ENCODE results near the gene GTSE1. TPM values are rescaled to one million over a fixed set of nuclear protein-coding genes. Genes with fewer than 3 reads are reported as not detected.

GTSE1 gene
- total RNA-seq, 1 experiment from 2014 or later: 88.1 TPM

- H3K27ac ChIP-seq (ENCODE audit: low read depth, low read length, poor library complexity, severe bottlenecking): no peak overlapping the region
- ChIA-PET POLR2A (ENCODE audit: low non-redundant PET) (no interaction called here), CTCF (interaction anchor here (1.0 to 1.6 kb wide), 2 partner anchors 12 to 186 kb away, joined by 3 to 4 read pairs; no protein-coding TSS in a partner anchor)
- TF ChIP-seq CTCF (conservative IDR thresholded peaks at IDR 0.05; ENCODE audit: low read depth, low read length) (no peak), EZH2 (IDR thresholded peaks at IDR 0.05; ENCODE audit: borderline replicate concordance, low read depth, low read length, poor library complexity, severe bottlenecking) (no peak)
- H3K27me3 ChIP-seq (replicated peaks; ENCODE audit: insufficient read depth, low read depth, low read length, poor library complexity): no peaks in the 10 kb centered on the region
- no peaks in the 10 kb centered on the region for H3K9me3 ChIP-seq (ENCODE audit: low read depth, low read length, poor library complexity, severe bottlenecking)
- no TSS peak for BruUV-seq (replicated peaks)
- H3K4me1 ChIP-seq (ENCODE audit: insufficient read depth, low read length, poor library complexity, severe bottlenecking): peaks cover 12% of the 10 kb centered on the region
- no peak overlapping the region for H3K4me3 ChIP-seq (ENCODE audit: low read depth, low read length, poor library complexity, severe bottlenecking)
- intact Hi-C loops (cut with micrococcal nuclease; ENCODE audit: unreplicated experiment): loop anchor here (1.0 kb wide), 1 partner anchor 186 kb away; no protein-coding TSS in a partner anchor
- peaks cover 26% of the 10 kb centered on the region for H3K36me3 ChIP-seq (ENCODE audit: insufficient read depth, low read length, poor library complexity, severe bottlenecking)
- DNase-seq (ENCODE audit: low spot score): no peak
Observed at GRCh38 chr22:46355996-46356471, 59.4 kb downstream of the GTSE1 start.

GRCh38 chr22:46356496-46357480, 60.1 kb downstream of the GTSE1 start:
- CTCF ChIA-PET: interaction anchor here (0.8 to 1.6 kb wide), 2 partner anchors 11 to 185 kb away, joined by 3 to 4 read pairs; no protein-coding TSS in a partner anchor
- intact Hi-C loops (cut with micrococcal nuclease; ENCODE audit: unreplicated experiment): no loop called here

More at GRCh38 chr22:46356496-46357480, 60.1 kb downstream of the GTSE1 start:
- Histone ChIP-seq H3K4me3 (ENCODE audit: low read depth, low read length, poor library complexity, severe bottlenecking) (no peak overlapping the region), H3K36me3 (ENCODE audit: insufficient read depth, low read length, poor library complexity, severe bottlenecking) (peaks cover 21% of the 10 kb centered on the region), H3K27me3 (replicated peaks; ENCODE audit: insufficient read depth, low read depth, low read length, poor library complexity) (no peaks in the 10 kb centered on the region), H3K27ac (ENCODE audit: low read depth, low read length, poor library complexity, severe bottlenecking) (no peak overlapping the region), H3K4me1 (ENCODE audit: insufficient read depth, low read length, poor library complexity, severe bottlenecking) (peaks cover 12% of the 10 kb centered on the region), H3K9me3 (ENCODE audit: low read depth, low read length, poor library complexity, severe bottlenecking) (no peaks in the 10 kb centered on the region)
- POLR2A ChIA-PET (ENCODE audit: low non-redundant PET): no interaction called here
- TF ChIP-seq EZH2 (IDR thresholded peaks at IDR 0.05; ENCODE audit: borderline replicate concordance, low read depth, low read length, poor library complexity, severe bottlenecking) (no peak), CTCF (conservative IDR thresholded peaks at IDR 0.05; ENCODE audit: low read depth, low read length) (no peak)
- no TSS peak for BruUV-seq (replicated peaks)
- no peak for DNase-seq (ENCODE audit: low spot score)

All from A673 (cell line).